MV-4-11 (cell line): Measurements from ENCODE around the gene NDST4.
A peak's percentile ranks its signal among the peaks of the same experiment; 100 is the strongest.

Experiments
- DNase-seq: peaks from one replicate; lab custom pipeline; 2025; lab: John Stamatoyannopoulos, UW

NDST4 gene

DNA sequence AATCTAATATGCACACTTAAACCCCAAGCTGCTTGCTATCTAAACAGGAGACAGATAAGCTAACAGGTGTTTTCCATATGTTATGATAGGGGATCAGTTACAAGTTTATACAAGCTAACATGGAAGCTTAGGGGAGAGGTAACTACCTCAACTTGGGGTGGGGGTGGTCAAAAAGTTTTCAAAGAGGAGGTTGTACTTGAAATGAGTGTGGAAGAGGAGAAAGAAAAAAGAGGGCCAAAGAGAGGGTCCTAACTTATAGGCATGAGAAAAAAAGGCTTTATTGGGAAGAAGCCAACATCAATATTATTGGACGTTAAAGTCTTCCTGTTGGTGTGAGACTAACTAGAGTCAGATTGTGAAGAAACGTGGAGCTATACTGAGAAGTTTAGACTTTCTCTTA, 205.9 kb downstream of the NDST4 start:
- no peak for DNase-seq

- no peak for DNase-seq
These were observed 208.4 kb downstream of the NDST4 start for GRCh38 chr4:114905017-114905416.

GRCh38 chr4:114900934-114901333, 212.5 kb downstream of the NDST4 start:
- no peak for DNase-seq

DNA sequence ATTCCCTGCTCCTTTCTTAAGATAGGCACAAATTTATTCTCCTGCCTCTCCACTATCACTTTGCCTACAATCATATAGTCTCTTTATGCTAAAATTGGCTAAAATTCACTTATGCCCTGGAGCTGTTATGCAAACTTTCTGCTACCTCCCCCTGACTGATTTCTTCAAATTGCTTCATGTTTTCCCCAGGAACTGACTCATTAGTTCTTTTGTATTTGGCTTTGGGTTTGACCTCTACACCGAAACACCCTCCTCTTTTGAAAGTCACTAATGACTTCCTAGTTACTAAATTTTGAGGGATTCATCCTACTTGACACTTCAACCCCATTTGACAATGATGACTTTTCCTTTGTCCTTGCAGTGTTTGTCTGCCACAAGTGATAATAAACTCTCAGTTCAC, 222.6 kb downstream of the NDST4 start:
- peak; percentile 35 for DNase-seq

GRCh38 chr4:114886761-114887160, 226.7 kb downstream of the NDST4 start:
- DNase-seq, result no peak

- no peak for DNase-seq
These were observed 229.8 kb downstream of the NDST4 start for GRCh38 chr4:114883641-114884040.

- DNase-seq, result no peak
These were observed 233.3 kb downstream of the NDST4 start for GRCh38 chr4:114879916-114880669.

- no peak for DNase-seq
These were observed 237.8 kb downstream of the NDST4 start for GRCh38 chr4:114875630-114876029.

GRCh38 chr4:114874321-114874720, 239.1 kb downstream of the NDST4 start:
- no peak for DNase-seq

DNA sequence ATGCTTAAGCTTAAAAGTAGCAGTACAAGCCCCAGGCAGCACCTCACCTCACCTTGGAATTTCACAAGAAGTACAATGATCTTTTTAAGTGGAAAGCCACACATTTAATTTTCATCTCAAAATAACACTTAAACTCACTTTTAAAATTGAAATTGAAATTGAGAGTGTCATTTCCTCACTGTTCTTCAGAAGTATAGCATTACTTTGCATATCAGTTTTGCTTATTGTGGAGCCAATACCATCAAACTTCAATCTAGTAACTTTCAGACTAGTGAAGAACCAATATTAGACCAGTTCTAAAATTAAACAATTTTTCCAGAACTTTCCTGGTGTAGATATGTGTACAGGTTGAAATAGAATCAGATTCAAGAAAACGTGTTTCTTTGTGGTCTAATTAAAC, 242.4 kb downstream of the NDST4 start:
- DNase-seq, result no peak

- peak; percentile 41 for DNase-seq
These were observed 246.3 kb downstream of the NDST4 start for GRCh38 chr4:114866901-114867670.

DNA sequence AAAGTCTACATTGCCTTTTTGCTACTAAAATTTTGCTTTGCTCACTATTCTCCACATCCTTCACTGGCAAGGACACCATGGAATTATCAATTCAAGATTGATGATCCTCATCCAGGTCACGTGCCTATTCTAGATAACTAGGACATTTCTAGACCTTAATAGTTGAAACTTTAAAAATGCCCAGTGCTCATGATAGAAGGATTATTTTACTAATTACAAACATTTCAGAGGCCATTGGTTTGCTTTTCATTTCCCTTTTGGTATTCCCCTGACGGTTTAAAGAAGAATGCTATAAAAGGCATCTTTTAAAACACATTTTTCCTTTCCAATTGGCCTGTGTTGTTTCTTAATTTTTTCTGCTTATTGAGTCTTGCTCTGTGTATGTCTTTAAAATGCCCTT, 249.4 kb downstream of the NDST4 start:
- DNase-seq, result no peak

DNA sequence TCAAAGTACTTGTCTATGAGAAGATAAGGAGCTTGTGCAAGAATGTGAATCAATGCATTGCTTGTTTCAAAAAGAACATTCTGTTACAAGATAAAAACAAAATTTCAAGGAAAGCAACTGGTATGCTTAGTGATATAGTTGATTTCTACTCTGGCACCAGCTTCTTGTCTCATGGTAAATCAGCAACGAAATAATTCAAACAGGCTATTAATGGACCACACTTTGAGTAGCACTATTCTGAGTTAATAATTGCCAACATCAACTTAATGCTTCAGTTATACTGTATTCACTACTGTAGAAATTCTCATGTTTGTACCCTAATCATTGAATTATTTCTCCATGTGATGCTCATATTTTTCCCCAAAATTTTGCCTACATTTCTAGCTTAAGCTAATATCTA, 252.6 kb downstream of the NDST4 start:
- DNase-seq, result no peak

DNA sequence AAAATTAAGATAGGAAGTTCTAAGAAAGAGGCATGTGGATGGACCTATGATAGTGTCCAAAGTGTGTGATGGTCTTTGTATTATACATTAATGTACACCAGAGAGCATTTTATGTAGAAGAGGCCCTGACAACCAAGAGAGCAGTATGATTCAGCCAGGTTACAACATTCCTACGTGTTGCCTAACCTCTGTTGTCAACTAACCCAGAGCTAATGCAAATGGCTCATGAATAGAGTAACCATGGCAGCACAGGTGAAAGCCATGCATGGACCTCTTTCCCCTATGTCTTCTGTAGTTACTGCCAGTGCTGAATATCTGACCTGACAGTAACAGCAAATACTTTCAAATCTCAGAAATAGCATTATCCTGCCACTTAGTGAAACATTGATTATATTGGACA, 255.6 kb downstream of the NDST4 start:
- no peak for DNase-seq

DNA sequence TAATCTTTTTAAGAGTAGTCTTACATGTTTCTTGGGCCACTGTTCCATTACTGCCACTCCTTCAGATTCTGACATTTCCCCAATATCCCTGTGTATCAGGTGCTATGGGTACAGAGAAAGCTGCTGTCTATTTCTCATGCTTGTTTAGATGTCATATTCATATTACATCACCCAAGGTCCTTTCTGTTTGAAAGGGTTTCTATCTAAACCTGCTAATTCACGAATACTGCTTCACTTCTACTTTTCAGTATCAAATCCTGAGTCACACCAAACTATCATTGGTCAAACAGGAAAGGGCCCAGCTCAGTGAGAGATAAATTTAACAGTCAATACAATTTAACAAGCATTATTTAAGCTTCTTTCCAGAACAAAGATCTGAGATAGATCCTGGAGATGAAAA, 273.4 kb downstream of the NDST4 start:
- no peak for DNase-seq

- DNase-seq, result no peak
These were observed 282.8 kb downstream of the NDST4 start for GRCh38 chr4:114830628-114831027.

GRCh38 chr4:114827651-114828050, 285.8 kb downstream of the NDST4 start:
- DNase-seq, result peak; percentile 13

- DNase-seq, result no peak
These were observed 297.7 kb downstream of the NDST4 start for GRCh38 chr4:114815760-114816159.

GRCh38 chr4:114813961-114814360, 299.5 kb downstream of the NDST4 start:
- DNase-seq, result no peak

- no peak for DNase-seq
These were observed 301.7 kb downstream of the NDST4 start for GRCh38 chr4:114811564-114812301.

- DNase-seq, result peak; percentile 19
These were observed 305.5 kb downstream of the NDST4 start for GRCh38 chr4:114807759-114808404.

GRCh38 chr4:114807357-114807756, 306.1 kb downstream of the NDST4 start:
- DNase-seq, result no peak
